SK-N-MC (cell line): Measurements from ENCODE around the gene DELE1.

Experiments used
- EZH2 ChIP-seq: fragments of 200-600 bp; sonication (generic); IDR thresholded peaks from one replicate; pipeline ENCODE4 v1.6.1; 2017; ENCODE audit warnings: antibody characterized with exemption
- FOXP2 ChIP-seq: optimal IDR thresholded peaks from 2 replicates; pipeline ENCODE3; 2011; ENCODE audit warnings: mild to moderate bottlenecking, moderate library complexity; ENCODE audit not compliant: insufficient read depth; ENCODE audit errors: extremely low read length, control extremely low read depth
- POLR2AphosphoS5 ChIP-seq: IDR thresholded peaks from 2 replicates; pipeline ENCODE4 v1.6.1; 2012; ENCODE audit warnings: mild to moderate bottlenecking, low read depth, low read length, borderline replicate concordance

- TF ChIP-seq POLR2AphosphoS5 (no peak), EZH2 (no peak), FOXP2 (no peak)
Observed at GRCh38 chr5:141958546-141959172, 35.0 kb downstream of the DELE1 start.
